Keratinocyte (primary cell): ENCODE data around the gene GBA3. TPM values are rescaled to one million over a fixed set of nuclear protein-coding genes. Genes with fewer than 3 reads are reported as not detected.

ENCODE experiments used
- DNase-seq: peaks from one replicate; pipeline ENCODE4 v3.0.0-alpha.2; 2011; ENCODE audit warnings: low read depth, missing footprints, low spot score
- FAIRE-seq: peaks from 2 replicates; lab custom pipeline; 2011; peaks lifted over from hg19 to GRCh38; lab: Jason Lieb, UNC
- H2AFZ ChIP-seq: 2 replicates; pipeline ENCODE4 v1.6.0; 2012; ENCODE audit warnings: low read length, control low read depth, inconsistent platforms; ENCODE audit not compliant: control insufficient read depth
- H3K27ac ChIP-seq: 2 replicates; pipeline ENCODE4 v1.5.1; 2011; ENCODE audit warnings: low read length; ENCODE audit not compliant: control insufficient read depth, insufficient read depth
- H3K27me3 ChIP-seq: 3 replicates; pipeline ENCODE4 v1.6.0; 2011; ENCODE audit warnings: low read length; ENCODE audit not compliant: control insufficient read depth, insufficient read depth; ENCODE audit errors: extremely low read depth
- H3K36me3 ChIP-seq, 2 experiments: 2 replicates in 1 of 2; 3 replicates in 1 of 2; pipeline ENCODE4 v1.5.1; 2011; ENCODE audit warnings: low read length in 2 of 2, mild to moderate bottlenecking in 1 of 2; ENCODE audit not compliant: control insufficient read depth in 2 of 2, insufficient read depth in 2 of 2; ENCODE audit errors: extremely low read depth in 1 of 2
- H3K4me1 ChIP-seq: 3 replicates; pipeline ENCODE4 v1.5.1; 2011; ENCODE audit warnings: low read length; ENCODE audit not compliant: control insufficient read depth, insufficient read depth; ENCODE audit errors: extremely low read depth
- H3K4me2 ChIP-seq: 3 replicates; pipeline ENCODE4 v1.6.0; 2011; ENCODE audit warnings: low read depth, low read length; ENCODE audit not compliant: control insufficient read depth, insufficient read depth; ENCODE audit errors: extremely low read depth
- H3K4me3 ChIP-seq, 3 experiments: fragments of 200-600 bp in 1 of 3; sonication (generic) in 1 of 3; 2 replicates in 2 of 3; 3 replicates in 1 of 3; pipeline ENCODE4 v1.5.1; 2011 to 2016; ENCODE audit warnings: low read length in 3 of 3, mild to moderate bottlenecking in 3 of 3, control low read depth in 2 of 3, inconsistent platforms in 1 of 3, low read depth in 1 of 3, mixed read lengths in 1 of 3, mixed run types in 1 of 3, moderate library complexity in 1 of 3; ENCODE audit not compliant: control insufficient read depth in 2 of 3, insufficient read depth in 2 of 3; ENCODE audit errors: extremely low read depth in 1 of 3
- H3K79me2 ChIP-seq: 2 replicates; pipeline ENCODE4 v1.6.0; 2012; ENCODE audit warnings: low read length; ENCODE audit not compliant: control insufficient read depth, insufficient read depth
- H3K9ac ChIP-seq: 3 replicates; pipeline ENCODE4 v1.6.0; 2011; ENCODE audit warnings: low read length; ENCODE audit not compliant: control insufficient read depth, insufficient read depth; ENCODE audit errors: extremely low read depth
- H3K9me1 ChIP-seq: 3 replicates; pipeline ENCODE4 v1.6.0; 2011; ENCODE audit warnings: low read length; ENCODE audit not compliant: control insufficient read depth, insufficient read depth; ENCODE audit errors: extremely low read depth
- H3K9me3 ChIP-seq: 2 replicates; pipeline ENCODE4 v1.5.1; 2012; ENCODE audit warnings: low read depth, low read length; ENCODE audit not compliant: control insufficient read depth
- H4K20me1 ChIP-seq: 3 replicates; pipeline ENCODE4 v1.6.0; 2011; ENCODE audit warnings: low read length; ENCODE audit not compliant: control insufficient read depth, insufficient read depth; ENCODE audit errors: extremely low read depth
- CTCF ChIP-seq, 3 experiments: IDR thresholded peaks in 1 of 3; conservative IDR thresholded peaks in 1 of 3; optimal IDR thresholded peaks in 1 of 3; 2 replicates in 2 of 3; 3 replicates in 1 of 3; pipeline versions ENCODE3 to v1.5.1; 2011; ENCODE audit warnings: low read length in 3 of 3, mild to moderate bottlenecking in 3 of 3, moderate library complexity in 2 of 3, control low read depth in 1 of 3, inconsistent platforms in 1 of 3; ENCODE audit not compliant: insufficient read depth in 2 of 3; ENCODE audit errors: extremely low read depth in 1 of 3
- EZH2 ChIP-seq: IDR thresholded peaks from one replicate; pipeline ENCODE4 v1.6.1; 2012; ENCODE audit warnings: inconsistent platforms, mild to moderate bottlenecking, low read length, moderate library complexity
- dilution Hi-C: fragments of 300-500 bp; cut with MboI; formaldehyde crosslinking; loops from one replicate; pipeline ENCODE4 v1.7.0; 2020; ENCODE audit warnings: low sequenced_read_pairs; ENCODE audit not compliant: extremely low pct_ligation_motif_present
- polyA plus RNA-seq, 5 experiments: library from polyadenylated mRNA; depleted of rRNA in 3 of 5; stranded (reverse) in 3 of 5; stranded (forward) in 1 of 5; unstranded in 1 of 5; fragments of >200 nt; gene quantifications; 1 replicate in 1 of 5; 2 replicates in 3 of 5; 3 replicates in 1 of 5; pipeline versions ENCODE4 v1.2.1 to v1.2.3, GENCODE V29; 2011 to 2012; ENCODE audit warnings: missing spikeins in 2 of 5, low read depth in 1 of 5, low replicate concordance in 1 of 5

The GBA3 gene
- polyA plus RNA-seq, 1 donor (not counting 4 experiments of a cell fraction or from before 2014, with no cell fraction given): not detected

DNA sequence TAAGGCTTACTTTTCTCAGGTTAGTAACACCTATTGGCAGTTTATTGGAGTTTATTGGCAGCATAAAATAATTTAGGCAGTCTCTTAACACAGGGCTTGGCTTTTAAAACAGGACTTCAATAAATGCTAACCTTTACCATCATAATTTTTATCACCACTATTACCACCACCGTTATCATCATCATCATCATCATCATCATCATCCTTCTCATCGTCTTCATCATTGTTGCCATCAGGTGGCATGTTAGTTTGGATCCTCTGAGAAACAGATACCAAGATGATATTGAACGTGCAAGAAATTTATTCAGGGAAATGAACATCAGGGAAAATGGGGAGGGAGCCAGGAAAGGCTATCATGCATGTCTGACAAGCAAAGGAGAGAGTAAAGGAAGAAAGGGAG, 16.2 kb downstream of the GBA3 start:
- no peaks in the 10 kb centered on the region for H3K27me3 ChIP-seq
- dilution Hi-C loops: no loop called here
- H3K4me1 ChIP-seq: no peaks in the 10 kb centered on the region
- H3K9me1 ChIP-seq: no peaks in the 10 kb centered on the region
- H3K4me2 ChIP-seq: no peak overlapping the region
- H3K36me3 ChIP-seq: no peaks in the 10 kb centered on the region
- DNase-seq (no peak), FAIRE-seq (no peak)
- no peak overlapping the region for H2AFZ ChIP-seq
- no peak overlapping the region for H3K4me3 ChIP-seq
- H3K79me2 ChIP-seq: no peaks in the 10 kb centered on the region
- no peaks in the 10 kb centered on the region for H3K9me3 ChIP-seq
- TF ChIP-seq EZH2 (no peak), CTCF (optimal IDR thresholded peaks at IDR 0.05 in 1 of 3, IDR thresholded peaks at IDR 0.05 in 1 of 3, conservative IDR thresholded peaks at IDR 0.05 in 1 of 3; ENCODE audit: extremely low read depth in 1 of 3, insufficient read depth in 2 of 3, low read length in 3 of 3) (no peak)
- H3K27ac ChIP-seq: no peak overlapping the region
- no peaks in the 10 kb centered on the region for H4K20me1 ChIP-seq
- no peak overlapping the region for H3K9ac ChIP-seq

DNA sequence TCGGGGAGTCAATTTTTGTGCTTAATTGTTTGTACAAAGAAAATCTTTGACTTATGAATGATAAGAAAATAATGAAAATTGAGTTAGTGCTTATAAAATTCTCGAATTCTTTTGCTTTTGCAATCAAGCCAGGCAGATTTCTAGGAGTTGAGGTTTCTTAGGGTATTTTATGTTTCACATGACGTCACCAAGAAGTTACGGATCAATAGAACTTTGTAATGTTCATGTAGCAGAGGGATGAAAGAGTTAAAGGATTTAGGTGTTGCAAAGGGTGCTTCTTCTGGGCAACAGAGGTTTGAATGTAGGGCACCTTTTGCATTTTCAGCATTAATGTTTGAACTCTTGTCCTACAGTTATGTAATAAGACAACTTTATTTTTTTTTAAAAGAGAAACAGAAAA, 19.4 kb downstream of the GBA3 start:
- no peak for DNase-seq
- FAIRE-seq: no peak
- Histone ChIP-seq H3K36me3 (no peaks in the 10 kb centered on the region), H3K9me3 (no peaks in the 10 kb centered on the region), H3K27ac (no peak overlapping the region), H3K79me2 (no peaks in the 10 kb centered on the region), H3K4me3 (no peak overlapping the region), H3K4me1 (no peaks in the 10 kb centered on the region), H2AFZ (no peak overlapping the region), H3K9me1 (no peaks in the 10 kb centered on the region), H3K27me3 (no peaks in the 10 kb centered on the region), H3K9ac (no peak overlapping the region), H4K20me1 (no peaks in the 10 kb centered on the region), H3K4me2 (no peak overlapping the region)
- dilution Hi-C loops: no loop called here
- TF ChIP-seq CTCF (optimal IDR thresholded peaks at IDR 0.05 in 1 of 3, IDR thresholded peaks at IDR 0.05 in 1 of 3, conservative IDR thresholded peaks at IDR 0.05 in 1 of 3; ENCODE audit: extremely low read depth in 1 of 3, insufficient read depth in 2 of 3, low read length in 3 of 3) (no peak), EZH2 (no peak)
